ENCODE measurements around the gene CLDN15.

GRCh38 chr7:101258243-101258731 lies 20.7 kb upstream of the CLDN15 start:
- TF ChIP-seq EZH2 (IDR thresholded peaks at IDR 0.05) (no peak), POLR2AphosphoS5 (IDR thresholded peaks at IDR 0.05; ENCODE audit: borderline replicate concordance, low read depth, low read length) (no peak), FOXP2 (optimal IDR thresholded peaks at IDR 0.05; ENCODE audit: control extremely low read depth, extremely low read length, insufficient read depth) (no peak)

All from SK-N-MC (cell line).